C4-2B (cell line): ENCODE measurements around the gene MOCOS.
"Not testable (repeated sequence)": the region's sequence is repeated elsewhere in the genome, so short reads cannot be mapped to it uniquely, and the experiment has no call there.

ENCODE experiments used
- ZFX ChIP-seq: fragments of 450-650 bp; IDR thresholded peaks from 2 replicates; pipeline ENCODE4 v1.6.1; 2017
- TF ChIP-seq, protein P1 (sequence below): fragments of 450-650 bp; conservative IDR thresholded peaks from 2 replicates; pipeline ENCODE4 v1.5.1; 2017; ENCODE audit warnings: mild to moderate bottlenecking

DNA sequence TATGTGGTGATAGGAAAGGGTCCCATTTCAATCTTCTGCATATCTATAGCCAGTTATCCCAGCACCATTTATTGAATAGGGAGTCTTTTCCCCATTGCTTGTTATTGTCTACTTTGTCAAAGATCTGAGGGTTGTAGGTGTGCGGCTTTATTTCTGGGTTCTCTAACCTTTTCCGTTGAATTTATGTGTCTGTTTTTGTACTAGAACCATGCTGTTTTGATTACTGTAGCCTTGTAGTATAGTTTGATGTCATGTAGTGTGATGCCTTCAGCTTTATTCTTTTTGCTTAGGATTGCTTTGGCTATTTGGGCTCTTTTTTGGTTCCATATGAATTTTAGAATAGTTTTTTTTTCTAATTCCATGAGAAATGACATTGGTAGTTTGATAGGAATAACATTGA, 20.7 kb downstream of the MOCOS start:
- TF ChIP-seq, protein P1, sequence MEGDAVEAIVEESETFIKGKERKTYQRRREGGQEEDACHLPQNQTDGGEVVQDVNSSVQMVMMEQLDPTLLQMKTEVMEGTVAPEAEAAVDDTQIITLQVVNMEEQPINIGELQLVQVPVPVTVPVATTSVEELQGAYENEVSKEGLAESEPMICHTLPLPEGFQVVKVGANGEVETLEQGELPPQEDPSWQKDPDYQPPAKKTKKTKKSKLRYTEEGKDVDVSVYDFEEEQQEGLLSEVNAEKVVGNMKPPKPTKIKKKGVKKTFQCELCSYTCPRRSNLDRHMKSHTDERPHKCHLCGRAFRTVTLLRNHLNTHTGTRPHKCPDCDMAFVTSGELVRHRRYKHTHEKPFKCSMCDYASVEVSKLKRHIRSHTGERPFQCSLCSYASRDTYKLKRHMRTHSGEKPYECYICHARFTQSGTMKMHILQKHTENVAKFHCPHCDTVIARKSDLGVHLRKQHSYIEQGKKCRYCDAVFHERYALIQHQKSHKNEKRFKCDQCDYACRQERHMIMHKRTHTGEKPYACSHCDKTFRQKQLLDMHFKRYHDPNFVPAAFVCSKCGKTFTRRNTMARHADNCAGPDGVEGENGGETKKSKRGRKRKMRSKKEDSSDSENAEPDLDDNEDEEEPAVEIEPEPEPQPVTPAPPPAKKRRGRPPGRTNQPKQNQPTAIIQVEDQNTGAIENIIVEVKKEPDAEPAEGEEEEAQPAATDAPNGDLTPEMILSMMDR = not testable (repeated sequence)
- TF ChIP-seq ZFX = not testable (repeated sequence)
